Cardiac muscle cell (in vitro differentiated cells and primary cell): ENCODE data around the gene ZNF787. TPM values are rescaled to one million over a fixed set of nuclear protein-coding genes. Genes with fewer than 3 reads are reported as not detected.

ENCODE experiments used
- DNase-seq, 2 donors: peaks; one replicate each; pipeline versions ENCODE4 v3.0.0 to v3.0.0-alpha.2; 2010 to 2017; ENCODE audit warnings: low read depth in 1 of 2, low spot score in 1 of 2
- H3K27ac ChIP-seq: fragments of 200-600 bp; sonication (generic); 2 replicates; pipeline ENCODE4 v1.5.1; 2016
- H3K27me3 ChIP-seq: fragments of 200-600 bp; sonication (generic); 2 replicates; pipeline ENCODE4 v1.6.0; 2016; ENCODE audit warnings: control low read depth
- H3K36me3 ChIP-seq: fragments of 200-600 bp; sonication (generic); 2 replicates; pipeline ENCODE4 v1.5.1; 2016; ENCODE audit warnings: control low read depth
- H3K4me1 ChIP-seq: fragments of 200-600 bp; sonication (generic); 2 replicates; pipeline ENCODE4 v1.8.1; 2017; ENCODE audit warnings: low read depth, mild to moderate bottlenecking, mixed run types
- H3K4me3 ChIP-seq: fragments of 200-600 bp; sonication (generic); 2 replicates; pipeline ENCODE4 v1.5.1; 2016; ENCODE audit warnings: mild to moderate bottlenecking
- H3K9me3 ChIP-seq: fragments of 200-600 bp; sonication (generic); 2 replicates; pipeline ENCODE4 v1.5.1; 2017; ENCODE audit warnings: low read depth, mild to moderate bottlenecking, control low read depth
- CTCF ChIP-seq: IDR thresholded peaks from 2 replicates; pipeline ENCODE4 v1.5.1; 2012; ENCODE audit warnings: low read depth, mild to moderate bottlenecking, low read length
- polyA plus RNA-seq: library from polyadenylated mRNA; unstranded; fragments of >200 nt; fragmentation: Nextera tagmentation; extraction: Ambion mirVana; gene quantifications from 2 replicates; pipeline ENCODE4 v1.2.1, GENCODE V29; 2016
- total RNA-seq: library from RNA; depleted of rRNA; stranded (reverse); fragments of >200 nt; gene quantifications from 2 replicates; pipeline ENCODE4 v1.2.3, GENCODE V29; 2016

Gene ZNF787
- total and polyA plus RNA-seq, 2 experiments from 2014 or later = 29.2 to 45.5 TPM

- Histone ChIP-seq H3K4me3 (no peak overlapping the region), H3K27me3 (no peaks in the 10 kb centered on the region), H3K27ac (peak overlapping the region; percentile 93), H3K36me3 (no peaks in the 10 kb centered on the region), H3K4me1 (peaks cover 55% of the 10 kb centered on the region), H3K9me3 (no peaks in the 10 kb centered on the region)
- no peak for TF ChIP-seq CTCF
- DNase-seq = no peak
Observed at GRCh38 chr19:56114778-56115110, 6.4 kb downstream of the ZNF787 start.

DNA sequence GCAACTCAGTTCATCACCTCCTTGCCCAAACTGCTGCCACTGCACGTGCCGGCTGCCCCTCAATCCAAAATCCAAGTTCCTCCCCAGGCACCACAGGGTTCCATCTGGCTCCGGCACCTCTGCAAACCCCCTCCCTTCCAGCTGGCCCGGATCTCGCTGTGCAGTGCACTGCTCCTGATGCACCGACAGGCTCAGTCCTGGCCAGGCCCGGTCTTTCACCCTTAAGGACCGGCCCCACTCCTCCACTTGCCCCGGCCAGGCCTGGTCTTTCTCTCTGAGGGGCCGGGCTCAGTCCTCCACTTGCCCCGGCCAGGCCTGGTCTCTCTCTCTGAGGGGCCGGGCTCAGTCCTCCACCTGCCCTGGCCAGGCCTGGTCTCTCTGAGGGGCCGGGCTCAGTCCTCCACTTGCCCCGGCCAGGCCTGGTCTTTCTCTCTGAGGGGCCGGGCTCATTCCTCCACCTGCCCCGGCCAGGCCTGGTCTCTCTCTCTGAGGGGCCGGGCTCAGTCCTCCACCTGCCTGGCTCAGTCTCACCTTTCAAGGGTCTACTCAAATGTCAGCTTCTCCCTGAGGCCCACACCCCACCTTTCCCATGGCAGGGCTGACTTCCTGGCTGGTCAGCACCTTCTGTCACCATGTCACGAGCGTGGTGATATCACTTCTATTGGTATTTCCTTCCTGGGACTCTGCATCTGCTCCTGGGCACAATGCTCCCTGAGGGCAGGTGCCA is 6.9 kb downstream of the ZNF787 start:
- peak overlapping the region; percentile 93 for H3K27ac ChIP-seq
- peaks cover 57% of the 10 kb centered on the region for H3K4me1 ChIP-seq
- no peak for DNase-seq
- H3K9me3 ChIP-seq = no peaks in the 10 kb centered on the region
- no peak for TF ChIP-seq CTCF
- H3K36me3 ChIP-seq = no peaks in the 10 kb centered on the region
- H3K27me3 ChIP-seq = no peaks in the 10 kb centered on the region
- no peak overlapping the region for H3K4me3 ChIP-seq

DNA sequence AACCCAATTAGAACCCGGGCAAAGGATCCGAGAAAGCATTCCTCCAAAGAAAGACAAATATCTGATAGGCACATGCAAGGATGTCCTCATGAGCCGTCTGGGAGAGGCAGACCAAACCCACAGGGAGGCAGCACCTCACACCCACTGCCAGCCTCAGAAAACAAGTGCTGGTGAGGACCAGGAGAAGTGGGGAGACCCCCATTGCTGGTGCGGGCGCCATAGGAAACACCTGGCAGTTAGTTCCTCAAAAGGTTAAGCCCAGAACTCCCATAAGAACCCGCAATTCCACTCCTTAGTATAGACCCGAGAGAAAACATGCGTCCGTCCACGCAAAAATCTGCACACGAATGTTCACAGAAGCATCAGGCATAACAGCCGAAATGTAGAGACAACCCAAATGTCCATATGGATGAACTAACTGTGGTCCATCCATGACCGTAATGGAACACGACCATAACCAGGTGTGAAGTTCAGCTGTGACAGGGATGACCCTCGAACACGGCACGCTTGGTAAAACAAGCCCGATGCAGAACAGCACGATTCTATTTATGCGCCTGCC is 7.9 kb downstream of the ZNF787 start:
- no peaks in the 10 kb centered on the region for H3K9me3 ChIP-seq
- H3K27me3 ChIP-seq = no peaks in the 10 kb centered on the region
- no peak overlapping the region for H3K4me3 ChIP-seq
- DNase-seq = no peak
- H3K36me3 ChIP-seq = no peaks in the 10 kb centered on the region
- peaks cover 63% of the 10 kb centered on the region for H3K4me1 ChIP-seq
- no peak for TF ChIP-seq CTCF
- H3K27ac ChIP-seq = peak overlapping the region; percentile 93

DNA sequence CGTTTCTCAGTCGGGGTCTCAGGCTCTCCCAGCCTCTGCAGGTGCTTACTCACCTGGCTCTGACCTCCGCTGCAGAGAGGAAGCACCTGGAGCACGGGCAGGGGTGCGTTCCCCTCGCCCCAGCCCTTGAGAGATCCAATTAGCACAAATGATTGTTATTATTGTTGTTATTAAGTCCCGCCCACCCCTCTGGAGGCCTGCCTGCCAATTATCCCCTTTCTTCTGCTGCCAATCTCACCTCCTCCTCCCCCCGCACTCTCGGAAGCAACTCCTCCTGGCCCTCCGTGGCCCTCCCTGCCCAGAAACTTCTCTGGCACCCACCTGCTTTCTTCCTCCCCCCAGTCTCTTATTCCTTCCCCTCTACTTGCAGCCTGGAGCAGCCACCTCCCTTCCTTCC is 8.8 kb downstream of the ZNF787 start:
- TF ChIP-seq CTCF = no peak
- H3K4me1 ChIP-seq = peaks cover 63% of the 10 kb centered on the region

GRCh38 chr19:56111601-56112312 is 9.3 kb downstream of the ZNF787 start:
- Histone ChIP-seq H3K27me3 (no peaks in the 10 kb centered on the region), H3K4me3 (no peak overlapping the region), H3K27ac (peak overlapping the region; percentile 93), H3K4me1 (peaks cover 63% of the 10 kb centered on the region), H3K9me3 (no peaks in the 10 kb centered on the region), H3K36me3 (no peaks in the 10 kb centered on the region)
- no peak for DNase-seq
- TF ChIP-seq CTCF = no peak

More for the DNA sequence above, 8.8 kb downstream of the ZNF787 start:
- DNase-seq = no peak
- Histone ChIP-seq H3K36me3 (no peaks in the 10 kb centered on the region), H3K4me3 (no peak overlapping the region), H3K27me3 (no peaks in the 10 kb centered on the region), H3K9me3 (no peaks in the 10 kb centered on the region), H3K27ac (peak overlapping the region; percentile 93)
